ENCODE measurements around the gene SMIM8. TPM values are rescaled to one million over a fixed set of nuclear protein-coding genes. Genes with fewer than 3 reads are reported as not detected.

The SMIM8 gene
- total and polyA plus RNA-seq, 2 experiments from 2014 or later = 6.5 to 9.5 TPM

DNA sequence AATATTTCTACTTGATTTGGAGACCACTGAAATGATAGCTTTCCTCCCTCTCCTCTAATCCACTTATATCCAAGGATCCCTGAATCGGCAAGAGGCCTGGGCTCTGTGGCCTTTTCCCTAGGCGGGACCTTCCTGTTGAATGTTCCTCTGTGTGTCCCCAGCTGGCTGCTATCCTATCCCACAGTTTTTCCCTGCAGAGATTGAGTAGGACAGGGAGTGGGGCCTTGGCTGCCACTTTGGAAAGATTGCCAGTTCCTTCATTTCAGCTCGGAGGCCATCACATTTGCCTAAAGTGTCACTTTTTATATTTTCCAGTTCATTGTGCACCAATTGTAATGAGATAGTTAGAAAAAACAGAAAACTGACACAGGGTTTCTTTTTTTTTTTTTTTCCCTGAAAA lies 38.9 kb upstream of the SMIM8 start:
- H4K20me1 ChIP-seq (ENCODE audit: insufficient read depth, poor library complexity, severe bottlenecking) = no peaks in the 10 kb centered on the region
- no peaks in the 10 kb centered on the region for H3K9me2 ChIP-seq (replicated peaks; ENCODE audit: insufficient read depth)
- H3K4me1 ChIP-seq (ENCODE audit: insufficient read depth) = no peaks in the 10 kb centered on the region
- no peak overlapping the region for H3K27ac ChIP-seq
- H3K27me3 ChIP-seq = no peaks in the 10 kb centered on the region
- no peaks in the 10 kb centered on the region for H3K36me3 ChIP-seq (replicated peaks; ENCODE audit: insufficient read depth, low read depth)
- H3K4me3 ChIP-seq = no peak overlapping the region
- no peaks in the 10 kb centered on the region for H3K9me3 ChIP-seq (ENCODE audit: low read depth)
- no peaks in the 10 kb centered on the region for H3K79me2 ChIP-seq
- 84% methylated on average over 3 of the region's 3 CpGs for WGBS (ENCODE audit: low lambda C conversion rate, missing lambda C conversion rate)
- DNase-seq (ENCODE audit: low spot score) = no peak
- no peak for TF ChIP-seq EZH2 (IDR thresholded peaks at IDR 0.05; ENCODE audit: borderline replicate concordance)
- TF ChIP-seq EZH2phosphoT487 (IDR thresholded peaks at IDR 0.05; ENCODE audit: low read depth, severe bottlenecking, unreplicated experiment) = no peak
- no peak for TF ChIP-seq CTCF (IDR thresholded peaks at IDR 0.05; ENCODE audit: poor library complexity)
- no peak overlapping the region for H2AFZ ChIP-seq
- H3K4me2 ChIP-seq = no peak overlapping the region

DNA sequence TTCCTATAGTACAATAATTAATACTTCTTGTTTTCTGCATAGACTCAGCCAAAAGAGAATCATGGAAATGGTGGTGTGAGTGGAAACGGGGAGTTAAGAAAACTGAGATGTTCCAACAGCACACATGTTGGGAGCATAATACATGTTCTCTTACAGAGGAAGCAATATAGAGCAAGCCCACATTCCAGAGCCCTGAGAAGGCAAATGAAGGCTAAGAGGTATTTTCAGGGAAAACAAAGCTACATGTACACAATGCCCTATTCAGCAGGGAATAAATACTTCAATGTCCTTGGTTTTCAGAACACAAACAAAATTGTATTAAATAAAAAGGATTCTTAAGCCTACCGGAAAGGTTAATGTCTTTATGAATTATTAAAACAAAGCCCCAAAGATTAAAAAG lies 35.1 kb upstream of the SMIM8 start:
- no peaks in the 10 kb centered on the region for H3K27me3 ChIP-seq
- H3K4me2 ChIP-seq = no peak overlapping the region
- TF ChIP-seq EZH2phosphoT487 (IDR thresholded peaks at IDR 0.05; ENCODE audit: low read depth, severe bottlenecking, unreplicated experiment) (no peak), EZH2 (IDR thresholded peaks at IDR 0.05; ENCODE audit: borderline replicate concordance) (no peak), CTCF (IDR thresholded peaks at IDR 0.05; ENCODE audit: poor library complexity) (no peak)
- no peaks in the 10 kb centered on the region for H3K9me3 ChIP-seq (ENCODE audit: low read depth)
- no peak overlapping the region for H3K27ac ChIP-seq
- no peaks in the 10 kb centered on the region for H4K20me1 ChIP-seq (ENCODE audit: insufficient read depth, poor library complexity, severe bottlenecking)
- no peaks in the 10 kb centered on the region for H3K4me1 ChIP-seq (ENCODE audit: insufficient read depth)
- H3K9me2 ChIP-seq (replicated peaks; ENCODE audit: insufficient read depth) = no peaks in the 10 kb centered on the region
- no peak overlapping the region for H2AFZ ChIP-seq
- no peak for DNase-seq (ENCODE audit: low spot score)
- no peaks in the 10 kb centered on the region for H3K79me2 ChIP-seq
- no peak overlapping the region for H3K4me3 ChIP-seq
- H3K36me3 ChIP-seq (replicated peaks; ENCODE audit: insufficient read depth, low read depth) = no peaks in the 10 kb centered on the region
- 91% methylated on average over 2 of the region's 2 CpGs for WGBS (ENCODE audit: low lambda C conversion rate, missing lambda C conversion rate)

GRCh38 chr6:87289571-87289970 lies 32.8 kb upstream of the SMIM8 start:
- DNase-seq (ENCODE audit: low spot score) = no peak
- H3K4me1 ChIP-seq (ENCODE audit: insufficient read depth) = no peaks in the 10 kb centered on the region

More at GRCh38 chr6:87289571-87289970, 32.8 kb upstream of the SMIM8 start:
- TF ChIP-seq EZH2phosphoT487 (IDR thresholded peaks at IDR 0.05; ENCODE audit: low read depth, severe bottlenecking, unreplicated experiment) = no peak
- no peak for TF ChIP-seq EZH2 (IDR thresholded peaks at IDR 0.05; ENCODE audit: borderline replicate concordance)
- no peak for TF ChIP-seq CTCF (IDR thresholded peaks at IDR 0.05; ENCODE audit: poor library complexity)
- H3K79me2 ChIP-seq = no peaks in the 10 kb centered on the region
- H3K27ac ChIP-seq = no peak overlapping the region
- H3K9me2 ChIP-seq (replicated peaks; ENCODE audit: insufficient read depth) = no peaks in the 10 kb centered on the region
- no peak overlapping the region for H3K4me3 ChIP-seq
- no peaks in the 10 kb centered on the region for H4K20me1 ChIP-seq (ENCODE audit: insufficient read depth, poor library complexity, severe bottlenecking)
- no peak overlapping the region for H3K4me2 ChIP-seq
- H3K27me3 ChIP-seq = no peaks in the 10 kb centered on the region
- no peak overlapping the region for H2AFZ ChIP-seq
- H3K36me3 ChIP-seq (replicated peaks; ENCODE audit: insufficient read depth, low read depth) = no peaks in the 10 kb centered on the region
- H3K9me3 ChIP-seq (ENCODE audit: low read depth) = no peaks in the 10 kb centered on the region
- WGBS (ENCODE audit: low lambda C conversion rate, missing lambda C conversion rate) = 95% methylated on average over 3 of the region's 3 CpGs

All from hepatocyte (in vitro differentiated cells).